HepG2 (cell line): ENCODE measurements around the gene PRKN. TPM values are rescaled to one million over a fixed set of nuclear protein-coding genes. Genes with fewer than 3 reads are reported as not detected.
A peak's percentile ranks its signal among the peaks of the same experiment; 100 is the strongest.

ENCODE experiments used
- ATAC-seq: fragments of 200-7000 bp; cut with Tn5 transposase; 3 replicates; pipeline ENCODE4 v1.9.1; 2020; ENCODE audit warnings: mild to moderate bottlenecking, moderate library complexity
- BruUV-seq: library from RNA; stranded (reverse); fragments of 400-500 nt; replicated peaks from 2 replicates; lab custom pipeline; 2021; lab: Mats Ljungman, UMichigan
- CTCF ChIA-PET: fragments of 300-600 bp; formaldehyde crosslinking; extraction: SDS; loops from one replicate; lab custom pipeline; 2021; ENCODE audit warnings: low total read pairs, inconsistent platforms, low intra/inter-chr PET ratio; lab: Yijun Ruan, JAX
- POLR2A ChIA-PET: fragments of 350-600 bp; sonication (Branson Sonifier 250); formaldehyde crosslinking; loops from one replicate; lab custom pipeline; 2020; ENCODE audit warnings: antibody characterized with exemption, inconsistent platforms; lab: Yijun Ruan, JAX
- DNase-seq: peaks from one replicate; pipeline ENCODE4 v3.0.0-alpha.2; 2015; ENCODE audit warnings: low spot score
- FAIRE-seq: peaks from 3 replicates; lab custom pipeline; 2011; peaks lifted over from hg19 to GRCh38; lab: Jason Lieb, UNC
- H2AFZ ChIP-seq: one replicate; pipeline ENCODE4 v1.6.1; 2011; ENCODE audit warnings: low read length, inconsistent platforms
- H3K27ac ChIP-seq: fragments of 300-600 bp; 3 replicates; pipeline ENCODE4 v1.8.0; 2011; ENCODE audit warnings: mixed run types, mild to moderate bottlenecking, mixed read lengths, low read length, inconsistent platforms; ENCODE audit not compliant: insufficient read depth; ENCODE audit errors: extremely low read length
- H3K27me3 ChIP-seq, 2 experiments: fragments of 200-600 bp in 1 of 2; 2 replicates in 1 of 2; 3 replicates in 1 of 2; pipeline versions ENCODE4 v1.6.0 to v1.8.0; 2011; ENCODE audit warnings: low read length in 2 of 2, mild to moderate bottlenecking in 2 of 2, moderate library complexity in 2 of 2, inconsistent platforms in 1 of 2; ENCODE audit not compliant: insufficient read depth in 2 of 2, control insufficient read depth in 1 of 2
- H3K36me3 ChIP-seq, 2 experiments: fragments of 200-600 bp in 1 of 2; replicated peaks in 1 of 2; 2 replicates in 1 of 2; 3 replicates in 1 of 2; pipeline versions ENCODE4 v1.5.1 to v1.8.0; 2011; ENCODE audit warnings: low read length in 2 of 2, inconsistent platforms in 1 of 2; ENCODE audit not compliant: insufficient read depth in 2 of 2, control insufficient read depth in 1 of 2
- H3K4me1 ChIP-seq: 2 replicates; pipeline ENCODE4 v1.5.1; 2012; ENCODE audit warnings: low read length, inconsistent platforms; ENCODE audit not compliant: insufficient read depth
- H3K4me2 ChIP-seq: 2 replicates; pipeline ENCODE4 v1.6.0; 2011; ENCODE audit warnings: low read depth, low read length, inconsistent platforms
- H3K4me3 ChIP-seq, 3 experiments: fragments of 200-600 bp in 1 of 3; sonication (generic), shearing (Covaris generic) in 1 of 3; replicated peaks in 1 of 3; 2 replicates each; pipeline ENCODE4 v1.5.1; 2011 to 2016; ENCODE audit warnings: low read length in 3 of 3, inconsistent platforms in 2 of 3, low read depth in 2 of 3, mild to moderate bottlenecking in 2 of 3, control low read depth in 1 of 3, mixed read lengths in 1 of 3; ENCODE audit not compliant: insufficient read depth in 1 of 3
- H3K79me2 ChIP-seq: one replicate; pipeline ENCODE4 v1.6.1; 2011; ENCODE audit warnings: low read length, inconsistent platforms; ENCODE audit not compliant: insufficient read depth
- H3K9ac ChIP-seq: 2 replicates; pipeline ENCODE4 v1.6.0; 2011; ENCODE audit warnings: mild to moderate bottlenecking, low read depth, low read length, inconsistent platforms; ENCODE audit not compliant: insufficient read depth
- H3K9me3 ChIP-seq: 2 replicates; pipeline ENCODE4 v1.5.1; 2012; ENCODE audit warnings: mild to moderate bottlenecking, low read length
- H4K20me1 ChIP-seq: 2 replicates; pipeline ENCODE4 v1.6.0; 2011; ENCODE audit warnings: inconsistent platforms, mild to moderate bottlenecking, low read length, moderate library complexity; ENCODE audit not compliant: insufficient read depth
- ATF7 ChIP-seq, 2 experiments: fragments of 450-650 bp in 1 of 2; sonication (generic) in 1 of 2; formaldehyde crosslinking in 1 of 2; IDR thresholded peaks; 2 replicates each; pipeline versions ENCODE4 v1.4.0 to v1.6.1; 2016 to 2020; ENCODE audit warnings: antibody characterized with exemption in 1 of 2, mild to moderate bottlenecking in 1 of 2, missing genetic modification reagents in 1 of 2
- CREB1 ChIP-seq, 2 experiments: fragments of 450-650 bp in 1 of 2; IDR thresholded peaks; 2 replicates each; pipeline ENCODE4 v1.6.1; 2016 to 2017; ENCODE audit warnings: control low read depth in 1 of 2, mild to moderate bottlenecking in 1 of 2, missing compliant biosample characterization in 1 of 2, missing genetic modification characterization in 1 of 2
- XBP1 ChIP-seq: sonication (generic); formaldehyde crosslinking; IDR thresholded peaks from 2 replicates; pipeline ENCODE4 v1.5.0; 2020; ENCODE audit warnings: missing genetic modification reagents
- YEATS4 ChIP-seq: sonication (generic); formaldehyde crosslinking; IDR thresholded peaks from 2 replicates; pipeline ENCODE4 v1.4.0; 2020; ENCODE audit warnings: missing genetic modification reagents, borderline replicate concordance
- ZNF430 ChIP-seq: sonication (generic); formaldehyde crosslinking; IDR thresholded peaks from 2 replicates; pipeline ENCODE4 v1.9.0; 2021; ENCODE audit warnings: mild to moderate bottlenecking, missing genetic modification reagents
- WGBS: methylation state at CpG from one replicate; pipeline ENCODE4 v1.1.6; 2017; ENCODE audit warnings: low lambda C conversion rate; 5-methylcytosine and 5-hydroxymethylcytosine counted together
- in situ Hi-C: cut with HindIII; loops from 2 replicates; pipeline ENCODE4 v1.10.0; 2017; ENCODE audit warnings: low pct_unique_long_range_greater_than_20kb; ENCODE audit not compliant: extremely low pct_ligation_motif_present
- intact Hi-C: fragments of 100-400 bp; cut with micrococcal nuclease; formaldehyde crosslinking; loops from one replicate; pipeline ENCODE4 v1.10.0; 2022; ENCODE audit not compliant: unreplicated experiment
- polyA plus RNA-seq, 8 experiments: library from polyadenylated mRNA; depleted of rRNA in 3 of 8; stranded (reverse) in 7 of 8; unstranded in 1 of 8; fragments of >200 nt; fragmentation: Illumina TruSeq in 4 of 8; extraction: Trizol in 4 of 8; gene quantifications; 2 replicates each; pipeline versions ENCODE4 v1.2.1 to v1.2.3, GENCODE V29; 2011 to 2016; ENCODE audit warnings: low read depth in 4 of 8, missing spikeins in 1 of 8, mixed read lengths in 1 of 8; ENCODE audit not compliant: insufficient read depth in 1 of 8
- total RNA-seq, 5 experiments: library from RNA; depleted of rRNA; stranded (reverse); fragments of >200 nt; fragmentation: Illumina TruSeq; extraction: Trizol; gene quantifications; 2 replicates each; pipeline ENCODE4 v1.2.3, GENCODE V29; 2016; ENCODE audit warnings: low read depth in 1 of 5

The PRKN gene
- total and polyA plus RNA-seq, 2 of the 13 experiments (the other 11 are each of a cell fraction or from before 2014, with no cell fraction given): 0.31 to 0.44 TPM

- intact Hi-C loops (no loop called here), in situ Hi-C loops (no loop called here)
- Histone ChIP-seq H4K20me1 (no peaks in the 10 kb centered on the region), H2AFZ (no peak overlapping the region), H3K4me2 (no peak overlapping the region), H3K4me3 (no peak overlapping the region), H3K9me3 (no peaks in the 10 kb centered on the region), H3K9ac (no peak overlapping the region), H3K4me1 (no peaks in the 10 kb centered on the region), H3K36me3 (no peaks in the 10 kb centered on the region), H3K27me3 (no peaks in the 10 kb centered on the region), H3K27ac (no peak overlapping the region), H3K79me2 (no peaks in the 10 kb centered on the region)
- POLR2A ChIA-PET: no interaction called here
- DNase-seq (no peak), ATAC-seq (no peak), FAIRE-seq (no peak)
- CTCF ChIA-PET: no interaction called here
- WGBS: 0% methylated on average over 1 of the region's 1 CpG
- no TSS peak for BruUV-seq
- TF ChIP-seq CREB1 (IDR thresholded peaks at IDR 0.05) (peak; percentile 54), CREB1 (CRISPR knock-in tag; IDR thresholded peaks at IDR 0.05) (no peak), XBP1 (CRISPR knock-in tag) (no peak), ATF7 (IDR thresholded peaks at IDR 0.05) (peak; percentile 76), ATF7 (CRISPR knock-in tag; IDR thresholded peaks at IDR 0.05) (no peak)
These were observed 26.0 kb downstream of the PRKN start for GRCh38 chr6:162701551-162701950.

- CTCF ChIA-PET: no interaction called here
- Histone ChIP-seq H2AFZ (no peak overlapping the region), H3K4me2 (no peak overlapping the region), H3K4me3 (no peak overlapping the region)
- BruUV-seq: no TSS peak
- WGBS: 17% methylated on average over 3 of the region's 3 CpGs
- TF ChIP-seq YEATS4 (no peak), ZNF430 (CRISPR knock-in tag) (no peak)
- TF ChIP-seq, all 625 proteins: peak for 0
- H3K79me2 ChIP-seq: no peaks in the 10 kb centered on the region
- ATAC-seq: no peak
- H3K9me3 ChIP-seq: no peaks in the 10 kb centered on the region
- intact Hi-C loops (no loop called here), in situ Hi-C loops (no loop called here)
- H3K9ac ChIP-seq: no peak overlapping the region
- DNase-seq: no peak
- H3K36me3 ChIP-seq: no peaks in the 10 kb centered on the region
- H3K27me3 ChIP-seq: no peaks in the 10 kb centered on the region
- no peaks in the 10 kb centered on the region for H4K20me1 ChIP-seq
- H3K4me1 ChIP-seq: no peaks in the 10 kb centered on the region
- H3K27ac ChIP-seq: no peak overlapping the region
- FAIRE-seq: no peak
- POLR2A ChIA-PET: no interaction called here
These were observed 26.6 kb downstream of the PRKN start for GRCh38 chr6:162700966-162701365.
